Body of pancreas (tissue), 4 donors: Measurements from ENCODE around the gene STPG1. TPM values are rescaled to one million over a fixed set of nuclear protein-coding genes. Genes with fewer than 3 reads are reported as not detected.

Source experiments
- ATAC-seq: fragments of 150-250 bp; one replicate; pipeline ENCODE4 v1.9.1; 2016
- DNase-seq, 4 donors: peaks; one replicate each; pipeline ENCODE4 v3.0.0-alpha.2; 2019
- H3K27ac ChIP-seq, 4 donors: fragments of 200-600 bp; sonication (generic); 1 replicate in 3 of 4; 2 replicates in 1 of 4; pipeline versions ENCODE4 v1.5.1 to v1.6.1; 2016 to 2019; ENCODE audit warnings: mild to moderate bottlenecking in 1 of 4, mixed read lengths in 1 of 4, moderate library complexity in 1 of 4
- H3K27me3 ChIP-seq, 2 donors: fragments of 200-600 bp; sonication (generic); one replicate each; pipeline ENCODE4 v1.6.0; 2016; ENCODE audit warnings: mild to moderate bottlenecking in 1 of 2
- H3K36me3 ChIP-seq, 2 donors: fragments of 200-600 bp; sonication (generic); replicated peaks in 1 of 2; 2 replicates each; pipeline ENCODE4 v1.5.1; 2016; ENCODE audit warnings: low read depth in 2 of 2; ENCODE audit not compliant: insufficient read depth in 1 of 2
- H3K4me1 ChIP-seq: fragments of 200-600 bp; sonication (generic); one replicate; pipeline ENCODE4 v1.6.0; 2016
- H3K4me3 ChIP-seq, 2 donors: fragments of 200-600 bp; sonication (generic); 1 replicate in 1 of 2; 2 replicates in 1 of 2; pipeline ENCODE4 v1.5.1; 2016 to 2019
- H3K9me3 ChIP-seq, 3 donors: fragments of 200-600 bp; sonication (generic); 1 replicate in 2 of 3; 2 replicates in 1 of 3; pipeline ENCODE4 v1.5.1; 2016
- CTCF ChIP-seq, 7 experiments: fragments of 450-650 bp in 4 of 7; fragments of 200-600 bp in 3 of 7; sonication (generic) in 3 of 7; IDR thresholded peaks; one replicate each; pipeline ENCODE4 v1.5.1; 2016 to 2019; ENCODE audit warnings: antibody characterized with exemption in 7 of 7
- POLR2A ChIP-seq, 3 donors: fragments of 450-650 bp; IDR thresholded peaks; one replicate each; pipeline ENCODE4 v1.6.1; 2016; ENCODE audit warnings: antibody characterized with exemption in 3 of 3, mild to moderate bottlenecking in 2 of 3
- WGBS, 2 donors: methylation state at CpG; one replicate each; pipeline ENCODE4 v1.1.5; 2017; 5-methylcytosine and 5-hydroxymethylcytosine counted together
- intact Hi-C: fragments of 100-400 bp; cut with DNase I; formaldehyde crosslinking; loops from one replicate; pipeline ENCODE4 v1.15.1; 2023
- total RNA-seq, 2 donors: library from RNA; depleted of rRNA; stranded (reverse); fragments of >200 nt; gene quantifications; one replicate each; pipeline ENCODE4 v1.1.0, GENCODE V29; 2016

The STPG1 gene
- total RNA-seq, 2 donors from 2014 or later = 1.6 to 2.6 TPM

- ATAC-seq (no peak), DNase-seq (peak in 1 of 4 donors; percentile 7)
- H3K27ac ChIP-seq = no peak overlapping the region
- 63 to 67% methylated on average over 1 to 6 of the region's 6 CpGs for WGBS, 2 donors
- no peaks in the 10 kb centered on the region for H3K9me3 ChIP-seq
- intact Hi-C loops = no loop called here
- no peak for TF ChIP-seq CTCF (IDR thresholded peaks at IDR 0.05)
- no peak for TF ChIP-seq POLR2A (IDR thresholded peaks at IDR 0.05)
- peaks cover 16% of the 10 kb centered on the region for H3K4me1 ChIP-seq
- H3K36me3 ChIP-seq = no peaks in the 10 kb centered on the region
- no peaks in the 10 kb centered on the region for H3K27me3 ChIP-seq
- H3K4me3 ChIP-seq = no peak overlapping the region
Observed at GRCh38 chr1:24324903-24325302, 88.7 kb downstream of the STPG1 start.

GRCh38 chr1:24323281-24323680 is 90.3 kb downstream of the STPG1 start:
- intact Hi-C loops = no loop called here
- H3K36me3 ChIP-seq = no peaks in the 10 kb centered on the region
- H3K27ac ChIP-seq = no peak overlapping the region
- 95 to 96% methylated on average over 2 of the region's 2 CpGs for WGBS, 2 donors
- peaks cover 30% of the 10 kb centered on the region for H3K4me1 ChIP-seq
- H3K9me3 ChIP-seq = no peaks in the 10 kb centered on the region
- no peak for DNase-seq
- TF ChIP-seq CTCF (IDR thresholded peaks at IDR 0.05) (no peak), POLR2A (IDR thresholded peaks at IDR 0.05) (no peak)
- H3K4me3 ChIP-seq = no peak overlapping the region
- no peaks in the 10 kb centered on the region for H3K27me3 ChIP-seq
- ATAC-seq = no peak

- intact Hi-C loops = no loop called here
- Histone ChIP-seq H3K9me3 (no peaks in the 10 kb centered on the region), H3K27ac (peak overlapping the region in 1 of 4 donors; percentile 21), H3K4me1 (peaks cover 37% of the 10 kb centered on the region), H3K4me3 (peak overlapping the region in 1 of 2 donors; percentile 15), H3K36me3 (no peaks in the 10 kb centered on the region), H3K27me3 (no peaks in the 10 kb centered on the region)
- WGBS, 2 donors = 49 to 92% methylated on average over 18 to 33 of the region's 33 CpGs
- ATAC-seq (no peak), DNase-seq (no peak)
- TF ChIP-seq CTCF (IDR thresholded peaks at IDR 0.05) (no peak), POLR2A (IDR thresholded peaks at IDR 0.05) (no peak)
Observed at GRCh38 chr1:24322470-24323177, 91.0 kb downstream of the STPG1 start.

GRCh38 chr1:24321697-24322469 is 91.7 kb downstream of the STPG1 start:
- ATAC-seq = peak; percentile 49
- DNase-seq = peak; percentile 19 to 51 (median 38)
- intact Hi-C loops = no loop called here
- Histone ChIP-seq H3K4me1 (peaks cover 37% of the 10 kb centered on the region), H3K4me3 (peak overlapping the region; percentile 5 to 15), H3K27ac (peak overlapping the region in 1 of 4 donors; percentile 21), H3K9me3 (no peaks in the 10 kb centered on the region), H3K27me3 (no peaks in the 10 kb centered on the region), H3K36me3 (no peaks in the 10 kb centered on the region)
- WGBS, 2 donors = 11% methylated on average over 71 of the region's 72 CpGs; no CpG with 5 or more reads in 1 of the 2 donors
- TF ChIP-seq CTCF (IDR thresholded peaks at IDR 0.05) (no peak), POLR2A (IDR thresholded peaks at IDR 0.05) (peak in 1 of 3 donors; percentile 34)
